Muscle layer of duodenum (tissue), 2 donors: Measurements from ENCODE around the gene CTSA.

Experiments
- H3K27ac ChIP-seq: one replicate; pipeline ENCODE4 v1.7.0; 2013; ENCODE audit warnings: mild to moderate bottlenecking, low read length
- H3K27me3 ChIP-seq: one replicate; pipeline ENCODE4 v1.7.0; 2013; ENCODE audit warnings: low read depth, mild to moderate bottlenecking, control low read depth, low read length
- H3K36me3 ChIP-seq, 2 donors: one replicate each; pipeline ENCODE4 v1.7.0; 2013; ENCODE audit warnings: low read length in 2 of 2, control low read depth in 1 of 2, mild to moderate bottlenecking in 1 of 2; ENCODE audit not compliant: insufficient read depth in 2 of 2, control insufficient read depth in 1 of 2
- H3K4me1 ChIP-seq, 2 donors: one replicate each; pipeline ENCODE4 v1.7.0; 2013; ENCODE audit warnings: low read length in 2 of 2, mild to moderate bottlenecking in 2 of 2, control low read depth in 1 of 2, moderate library complexity in 1 of 2; ENCODE audit not compliant: insufficient read depth in 2 of 2, control insufficient read depth in 1 of 2
- H3K4me3 ChIP-seq, 2 donors: one replicate each; pipeline ENCODE4 v1.7.0; 2013; ENCODE audit warnings: low read length in 2 of 2, low read depth in 1 of 2, mild to moderate bottlenecking in 1 of 2
- H3K9me3 ChIP-seq, 2 donors: one replicate each; pipeline ENCODE4 v1.7.0; 2013; ENCODE audit warnings: low read length in 2 of 2, control low read depth in 1 of 2, mild to moderate bottlenecking in 1 of 2; ENCODE audit not compliant: control insufficient read depth in 1 of 2
- donor health status: healthy.

The CTSA gene

GRCh38 chr20:45910670-45911485 is 19.7 kb downstream of the CTSA start:
- Histone ChIP-seq H3K4me3 (peak overlapping the region; percentile 72 to 84), H3K27ac (peak overlapping the region; percentile 67), H3K9me3 (no peaks in the 10 kb centered on the region)

DNA sequence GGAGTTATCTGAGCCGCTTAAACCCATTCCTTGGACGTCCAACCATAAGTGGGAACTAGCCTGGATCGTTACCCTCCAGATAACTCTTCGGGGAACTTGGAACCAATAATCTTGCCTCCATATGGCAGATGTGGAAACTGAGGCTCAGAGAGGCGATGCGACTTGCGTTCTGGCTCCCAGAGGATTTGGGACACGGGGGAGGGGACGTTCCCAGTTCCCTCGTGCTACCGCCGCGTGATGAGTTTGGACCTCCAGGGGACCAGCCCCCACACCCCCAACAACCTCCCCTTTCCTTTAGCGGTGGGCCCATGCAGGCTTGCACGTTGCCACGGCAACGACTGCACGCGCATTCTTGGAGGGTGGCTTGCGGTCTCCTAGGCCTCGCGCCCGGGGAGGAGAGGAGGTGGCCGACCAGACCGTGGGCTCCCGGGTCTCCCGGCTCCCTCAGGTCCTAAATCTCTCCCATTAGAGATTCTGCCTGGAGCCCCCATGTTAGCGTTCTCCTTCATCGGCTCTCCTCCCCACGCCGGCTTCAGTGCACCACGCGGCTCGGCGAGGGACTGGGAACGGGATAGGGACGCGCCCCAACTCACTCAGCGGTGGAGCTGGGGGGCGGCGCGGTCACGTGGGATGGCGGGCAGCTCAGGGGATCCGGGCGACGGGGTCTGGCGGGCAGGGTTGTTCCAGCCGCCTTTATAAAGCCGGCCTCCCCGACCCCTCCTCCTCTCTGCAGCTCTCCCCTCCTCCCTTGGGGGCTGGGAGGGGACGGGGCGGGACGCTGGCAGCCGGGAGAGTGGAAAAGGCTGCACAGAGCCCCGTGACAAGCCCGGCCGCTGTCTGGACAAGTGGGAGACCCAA is 20.6 kb downstream of the CTSA start, which contains the start of gene PLTP:
Gene PLTP, minus strand, starts transcription at position 670 of the 858 bp plus-strand sequence. CDS start 703 bp downstream, outside the sequence.
- Histone ChIP-seq H3K4me3 (peak within 1 kb of the TSS; percentile 72 to 84), H3K4me1 (peaks cover 0 to 17% of the 10 kb centered on the region in 2 donors), H3K9me3 (no peaks in the 10 kb centered on the region), H3K27me3 (no peaks in the 10 kb centered on the region), H3K36me3 (peaks cover 0 to 7% of the 10 kb centered on the region in 2 donors), H3K27ac (peak within 1 kb of the TSS; percentile 67)

More at GRCh38 chr20:45910670-45911485, 19.7 kb downstream of the CTSA start:
- peaks cover 0 to 17% of the 10 kb centered on the region in 2 donors for H3K4me1 ChIP-seq
- H3K27me3 ChIP-seq, result no peaks in the 10 kb centered on the region
- peaks cover 4 to 7% of the 10 kb centered on the region in 2 donors for H3K36me3 ChIP-seq

DNA sequence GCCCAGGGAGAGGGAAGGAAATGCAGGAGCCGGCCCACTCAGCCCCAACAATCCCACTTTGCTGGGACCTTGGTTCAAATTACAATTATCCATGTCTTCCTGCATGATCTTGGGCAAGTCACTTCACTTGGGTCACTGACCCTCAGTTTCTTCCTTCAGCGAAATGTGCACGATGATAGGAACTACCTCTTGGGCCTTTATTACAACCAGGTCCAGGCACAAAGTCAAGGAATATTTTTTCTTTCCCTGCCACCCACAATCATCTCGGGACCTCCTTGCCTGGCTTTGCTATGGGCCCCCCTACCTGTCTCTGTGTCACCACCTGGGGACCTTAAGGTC is 21.2 kb downstream of the CTSA start:
- peak overlapping the region; percentile 72 to 84 for H3K4me3 ChIP-seq
- peaks cover 0 to 4% of the 10 kb centered on the region in 2 donors for H3K36me3 ChIP-seq
- no peak overlapping the region for H3K27ac ChIP-seq
- no peaks in the 10 kb centered on the region for H3K27me3 ChIP-seq
- H3K9me3 ChIP-seq, result no peaks in the 10 kb centered on the region
- peaks cover 0 to 17% of the 10 kb centered on the region in 2 donors for H3K4me1 ChIP-seq

DNA sequence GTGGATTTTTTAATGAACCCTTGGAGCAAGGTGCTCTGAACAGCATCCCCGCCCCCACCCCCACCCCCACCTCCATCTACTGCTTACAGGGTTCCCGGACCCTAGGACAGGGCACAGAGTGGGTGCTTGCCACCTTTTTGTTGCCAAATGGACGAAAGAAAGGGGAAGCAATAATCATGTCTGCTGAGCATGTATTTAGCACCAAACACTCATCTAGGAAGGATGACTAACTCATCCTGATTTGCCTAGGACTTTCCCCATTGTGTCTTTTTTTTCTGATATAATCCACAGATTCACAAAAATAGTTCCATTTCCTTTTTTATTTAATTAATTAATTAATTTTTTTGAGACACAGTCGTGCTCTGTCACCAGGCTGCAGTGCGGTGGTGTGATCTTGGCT is 22.0 kb downstream of the CTSA start:
- Histone ChIP-seq H3K36me3 (no peaks in the 10 kb centered on the region), H3K4me3 (no peak overlapping the region), H3K4me1 (peaks cover 0 to 23% of the 10 kb centered on the region in 2 donors), H3K9me3 (no peaks in the 10 kb centered on the region), H3K27me3 (no peaks in the 10 kb centered on the region), H3K27ac (no peak overlapping the region)

DNA sequence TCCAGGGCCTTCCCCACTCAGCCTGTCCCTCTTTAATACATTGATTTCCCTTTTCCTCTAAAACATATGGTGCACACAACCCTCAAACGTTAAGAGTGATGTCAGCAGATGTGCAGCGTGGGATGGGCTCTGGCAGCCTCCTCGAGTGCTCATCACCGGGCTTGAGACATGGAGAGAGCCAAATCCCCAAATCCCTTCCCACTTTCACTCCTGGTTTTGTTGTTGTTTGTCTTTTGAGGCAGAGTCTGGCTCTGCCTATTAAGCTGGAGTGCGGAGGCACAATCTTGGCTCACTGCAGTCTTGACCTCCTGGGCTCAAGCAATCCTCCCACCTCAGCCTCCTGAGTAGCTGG is 26.6 kb downstream of the CTSA start:
- no peak overlapping the region for H3K27ac ChIP-seq
- no peaks in the 10 kb centered on the region for H3K9me3 ChIP-seq
- H3K4me1 ChIP-seq, result peaks cover 5 to 19% of the 10 kb centered on the region in 2 donors
- H3K36me3 ChIP-seq, result no peaks in the 10 kb centered on the region
- H3K4me3 ChIP-seq, result no peak overlapping the region
- H3K27me3 ChIP-seq, result no peaks in the 10 kb centered on the region

- Histone ChIP-seq H3K9me3 (no peaks in the 10 kb centered on the region), H3K4me3 (no peak overlapping the region), H3K36me3 (no peaks in the 10 kb centered on the region), H3K4me1 (peaks cover 5 to 19% of the 10 kb centered on the region in 2 donors), H3K27me3 (no peaks in the 10 kb centered on the region), H3K27ac (peak overlapping the region; percentile 58)
Observed at GRCh38 chr20:45918182-45918737, 27.1 kb downstream of the CTSA start.

DNA sequence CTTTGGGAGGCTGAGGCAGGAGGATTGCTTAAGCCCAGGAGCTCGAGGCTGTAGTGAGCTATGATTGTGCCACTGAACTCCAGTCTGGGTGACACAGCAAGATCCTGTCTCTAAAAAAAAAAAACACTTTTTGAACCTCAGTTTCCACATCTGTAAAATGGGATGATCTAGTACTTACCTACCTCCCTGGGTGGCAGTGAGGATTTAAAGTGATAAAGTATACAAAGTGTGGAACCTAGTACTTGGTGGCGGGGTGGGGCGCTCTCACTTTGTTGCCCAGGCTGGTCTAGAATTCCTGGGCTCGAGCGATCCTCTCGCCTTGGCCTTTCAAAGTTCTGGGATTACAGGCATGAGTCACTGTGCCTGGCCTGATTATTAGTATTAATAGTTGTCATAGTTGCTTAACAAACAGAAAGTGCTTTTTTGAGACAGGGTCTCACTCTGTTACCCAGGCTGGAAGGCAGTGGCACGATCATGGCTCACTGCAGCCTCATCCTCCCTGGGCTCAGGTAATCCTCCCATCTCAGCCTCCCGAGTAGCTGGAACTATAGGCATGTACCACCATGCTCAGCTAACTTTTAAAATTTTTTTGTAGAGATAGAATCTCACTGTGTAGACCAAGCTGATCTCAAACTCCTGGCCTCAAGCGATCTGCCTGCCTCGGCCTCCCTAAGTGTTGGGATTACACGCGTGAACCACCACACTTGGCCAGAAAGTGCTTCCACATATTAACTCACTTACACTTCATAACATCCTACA is 27.8 kb downstream of the CTSA start:
- no peaks in the 10 kb centered on the region for H3K9me3 ChIP-seq
- no peak overlapping the region for H3K4me3 ChIP-seq
- peaks cover 5 to 19% of the 10 kb centered on the region in 2 donors for H3K4me1 ChIP-seq
- no peaks in the 10 kb centered on the region for H3K27me3 ChIP-seq
- H3K27ac ChIP-seq, result peak overlapping the region; percentile 58
- no peaks in the 10 kb centered on the region for H3K36me3 ChIP-seq

DNA sequence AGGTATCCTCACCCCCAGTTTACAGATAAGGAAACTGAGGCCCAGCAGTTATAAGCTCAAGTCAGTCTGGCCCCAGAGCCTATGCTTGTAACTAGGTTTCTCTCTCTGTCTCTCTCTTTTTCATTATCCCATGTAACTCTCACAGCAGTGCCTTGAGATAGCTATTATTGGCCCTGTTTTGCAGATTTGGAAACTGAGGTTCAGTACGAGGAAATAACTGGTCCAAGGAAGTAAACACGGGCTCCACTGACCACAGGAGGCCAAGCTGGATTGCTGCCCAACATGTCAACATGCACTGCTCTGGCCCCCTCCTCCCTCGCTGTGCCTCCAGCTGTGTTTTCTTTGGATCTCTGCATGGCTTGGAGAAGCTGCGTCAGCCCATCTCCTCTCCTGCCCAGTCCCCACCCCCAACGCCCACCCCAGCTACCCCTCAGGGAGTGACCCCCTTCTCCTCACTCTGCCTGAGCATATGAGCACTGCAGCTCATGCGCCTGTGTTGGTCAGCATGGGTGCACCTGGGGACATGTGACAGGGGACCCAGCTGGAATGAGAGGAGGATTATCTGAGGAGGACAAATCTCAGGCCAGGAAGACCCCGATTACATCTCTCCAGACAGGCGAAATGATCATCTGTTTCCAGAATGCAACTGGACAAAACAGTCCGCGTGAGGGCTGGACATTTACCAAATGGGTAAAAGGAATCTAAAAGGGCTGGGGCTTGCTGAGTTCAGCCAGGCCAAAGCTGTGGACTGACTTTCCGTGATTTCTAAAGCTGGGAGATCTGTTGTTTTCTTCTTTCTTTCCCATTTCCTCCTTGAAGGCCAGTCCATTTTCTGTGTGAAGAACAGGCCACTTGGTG is 28.6 kb downstream of the CTSA start:
- no peaks in the 10 kb centered on the region for H3K36me3 ChIP-seq
- H3K9me3 ChIP-seq, result no peaks in the 10 kb centered on the region
- H3K4me1 ChIP-seq, result peaks cover 5 to 23% of the 10 kb centered on the region in 2 donors
- H3K4me3 ChIP-seq, result no peak overlapping the region
- peak overlapping the region; percentile 36 for H3K27ac ChIP-seq
- H3K27me3 ChIP-seq, result no peaks in the 10 kb centered on the region

DNA sequence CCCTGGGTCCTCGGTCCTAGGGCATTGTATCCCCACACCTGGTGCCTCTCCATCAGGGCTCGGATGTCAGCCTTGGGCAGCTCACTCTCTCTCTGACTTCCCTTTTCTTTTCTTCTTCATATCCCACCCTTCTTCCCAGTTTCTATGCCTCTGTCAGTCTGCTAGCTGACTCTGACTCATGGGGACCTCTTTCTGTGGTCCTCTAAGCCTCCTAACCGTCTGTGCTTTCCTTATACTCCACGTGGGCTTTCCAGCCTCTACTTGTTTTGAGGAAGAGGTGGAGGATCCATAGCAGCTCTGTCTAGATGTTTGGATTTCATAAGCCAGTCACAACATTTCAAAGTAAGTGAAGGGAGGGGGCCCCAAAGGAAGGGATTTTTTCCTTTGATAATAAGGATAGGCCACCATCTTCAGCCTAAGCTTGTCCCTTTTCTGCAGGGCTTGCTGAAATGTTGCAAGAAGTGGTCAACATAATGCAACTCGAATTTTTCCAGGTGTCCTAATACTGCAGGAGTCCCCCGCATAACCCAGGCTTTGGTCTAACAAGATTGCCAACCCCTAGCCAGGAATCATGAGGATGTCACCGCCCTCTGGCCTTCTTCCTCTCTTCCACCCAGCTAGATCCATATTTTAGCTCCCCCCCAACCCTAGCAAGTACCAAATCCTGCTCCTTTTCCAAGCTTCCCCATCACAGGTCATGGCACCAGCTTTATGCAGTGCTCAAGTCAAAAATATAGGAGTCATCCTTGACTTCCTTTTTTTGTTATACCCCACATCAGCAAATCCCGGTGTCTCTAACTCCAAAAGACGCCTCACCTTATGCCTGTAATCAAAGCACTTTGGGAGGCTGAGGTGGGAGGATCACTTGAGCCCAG is 29.6 kb downstream of the CTSA start:
- H3K36me3 ChIP-seq, result no peaks in the 10 kb centered on the region
- H3K9me3 ChIP-seq, result no peaks in the 10 kb centered on the region
- H3K27me3 ChIP-seq, result no peaks in the 10 kb centered on the region
- H3K4me3 ChIP-seq, result no peak overlapping the region
- H3K27ac ChIP-seq, result peak overlapping the region; percentile 36
- peaks cover 5 to 23% of the 10 kb centered on the region in 2 donors for H3K4me1 ChIP-seq
